IPS-11a (cell line): ENCODE results near the gene NUP37.

Source experiments
- H3K4me3 ChIP-seq: one replicate; pipeline ENCODE4 v1.5.1; 2013; ENCODE audit warnings: low read depth, low read length, control low read depth

Gene NUP37

GRCh38 chr12:102031852-102032251 lies 88.1 kb downstream of the NUP37 start:
- no peak overlapping the region for H3K4me3 ChIP-seq

- no peak overlapping the region for H3K4me3 ChIP-seq
Observed at GRCh38 chr12:102029141-102029540, 90.8 kb downstream of the NUP37 start.

GRCh38 chr12:102026728-102027127 lies 93.2 kb downstream of the NUP37 start:
- H3K4me3 ChIP-seq = no peak overlapping the region

- no peak overlapping the region for H3K4me3 ChIP-seq
Observed at GRCh38 chr12:102024765-102025164, 95.1 kb downstream of the NUP37 start.

GRCh38 chr12:102023343-102023930 lies 96.5 kb downstream of the NUP37 start:
- H3K4me3 ChIP-seq = no peak overlapping the region
